Stimulated activated CD4-positive, alpha-beta T cell treated with anti-CD3 and anti-CD28 coated beads, Interleukin-2, amount 100 ng/mL, for 4 hours (primary cell): ENCODE results near the gene ATG9B.

Source experiments
- DNase-seq: peaks from one replicate; pipeline ENCODE4 v3.0.0-alpha.2; 2020; ENCODE audit warnings: low read depth

ATG9B gene

GRCh38 chr7:151024435-151025056 is at the start of gene ATG9B:
Gene ATG9B, minus strand, starts transcription at chr7:151024494. Its CDS starts 71 bp downstream, at chr7:151024423.
- no peak for DNase-seq

- DNase-seq = no peak
Measured at GRCh38 chr7:151073990-151074389, 49.7 kb upstream of the ATG9B start.

- DNase-seq = no peak
Measured at GRCh38 chr7:151071032-151071866, 47.0 kb upstream of the ATG9B start.

GRCh38 chr7:151070574-151070960 is 46.3 kb upstream of the ATG9B start:
- no peak for DNase-seq

GRCh38 chr7:151069841-151070573 is 45.7 kb upstream of the ATG9B start:
- no peak for DNase-seq

- no peak for DNase-seq
Measured at GRCh38 chr7:151068069-151068773, 43.9 kb upstream of the ATG9B start.

GRCh38 chr7:151066273-151066974 is 42.1 kb upstream of the ATG9B start:
- no peak for DNase-seq

GRCh38 chr7:151065516-151065915 is 41.2 kb upstream of the ATG9B start:
- no peak for DNase-seq

- no peak for DNase-seq
Measured at GRCh38 chr7:151064993-151065392, 40.7 kb upstream of the ATG9B start.

- no peak for DNase-seq
Measured at GRCh38 chr7:151064454-151064853, 40.2 kb upstream of the ATG9B start.

- DNase-seq = no peak
Measured at GRCh38 chr7:151063212-151063561, 38.9 kb upstream of the ATG9B start.

- DNase-seq = no peak
Measured at GRCh38 chr7:151062399-151063211, 38.3 kb upstream of the ATG9B start.

- DNase-seq = no peak
Measured at GRCh38 chr7:151062111-151062398, 37.8 kb upstream of the ATG9B start.

- no peak for DNase-seq
Measured at GRCh38 chr7:151061213-151062110, 37.2 kb upstream of the ATG9B start.

GRCh38 chr7:151060416-151061212 is 36.3 kb upstream of the ATG9B start:
- DNase-seq = no peak

GRCh38 chr7:151060113-151060415 is 35.8 kb upstream of the ATG9B start:
- no peak for DNase-seq

GRCh38 chr7:151059367-151060112 is 35.2 kb upstream of the ATG9B start, which contains the start of gene SLC4A2:
Gene SLC4A2, plus strand, starts transcription at chr7:151059589. Its CDS starts 2,399 bp downstream, at chr7:151061988.
- peak; percentile 65 for DNase-seq

- no peak for DNase-seq
Measured at GRCh38 chr7:151058781-151059366, 34.6 kb upstream of the ATG9B start.
